ACHN (cell line): ENCODE measurements around the gene ZNF564.
"Not testable (repeated sequence)": the region's sequence is repeated elsewhere in the genome, so short reads cannot be mapped to it uniquely, and the experiment has no call there.

Source experiments
- DNase-seq: peaks from one replicate; pipeline ENCODE4 v3.0.0-alpha.2; 2015
- in situ Hi-C: cut with HindIII; loops from 2 replicates; pipeline ENCODE4 v1.10.0; 2017; ENCODE audit warnings: low sequenced_read_pairs, low pct_ligation_motif_present, low pct_unique_long_range_greater_than_20kb

ZNF564 gene

GRCh38 chr19:12551060-12551832 lies at the start of gene ZNF564:
Gene ZNF564 (minus strand): TSS chr19:12551482. CDS start chr19:12551332, 150 bp downstream.
- DNase-seq: peak; percentile 95
- in situ Hi-C loops: no loop called here

GRCh38 chr19:12597594-12597993 lies 46.3 kb upstream of the ZNF564 start:
- no peak for DNase-seq
- in situ Hi-C loops: no loop called here

GRCh38 chr19:12596927-12597548 lies 45.8 kb upstream of the ZNF564 start:
- DNase-seq: no peak
- in situ Hi-C loops: no loop called here

- DNase-seq: no peak
- in situ Hi-C loops: no loop called here
These were observed 45.2 kb upstream of the ZNF564 start for GRCh38 chr19:12596485-12596884.

- in situ Hi-C loops: no loop called here
- DNase-seq: no peak
These were observed 29.8 kb upstream of the ZNF564 start for GRCh38 chr19:12581100-12581499.

GRCh38 chr19:12580180-12580694 lies 29.0 kb upstream of the ZNF564 start:
- in situ Hi-C loops: no loop called here
- DNase-seq: no peak

- in situ Hi-C loops: no loop called here
- no peak for DNase-seq
These were observed 27.4 kb upstream of the ZNF564 start for GRCh38 chr19:12578641-12579040.

- DNase-seq: no peak
- in situ Hi-C loops: no loop called here
These were observed 22.8 kb upstream of the ZNF564 start for GRCh38 chr19:12574036-12574435.

GRCh38 chr19:12567951-12568350 lies 16.7 kb upstream of the ZNF564 start:
- no peak for DNase-seq
- in situ Hi-C loops: no loop called here

- in situ Hi-C loops, DNase-seq: not testable (repeated sequence)
These were observed 15.1 kb upstream of the ZNF564 start for GRCh38 chr19:12566380-12566779.

- in situ Hi-C loops: no loop called here
- peak; percentile 68 for DNase-seq
These were observed 12.9 kb upstream of the ZNF564 start for GRCh38 chr19:12564016-12564664.

GRCh38 chr19:12555456-12555930 lies 4.2 kb upstream of the ZNF564 start:
- DNase-seq: no peak
- in situ Hi-C loops: no loop called here

- DNase-seq: no peak
- in situ Hi-C loops: no loop called here
These were observed 4.4 kb downstream of the ZNF564 start for GRCh38 chr19:12546903-12547302.

- in situ Hi-C loops: no loop called here
- DNase-seq: no peak
These were observed 5.2 kb downstream of the ZNF564 start for GRCh38 chr19:12546068-12546467.

- no peak for DNase-seq
These were observed 6.0 kb downstream of the ZNF564 start for GRCh38 chr19:12545267-12545666.

GRCh38 chr19:12544401-12544876 lies 6.8 kb downstream of the ZNF564 start:
- no peak for DNase-seq
- in situ Hi-C loops: no loop called here

More at GRCh38 chr19:12545267-12545666, 6.0 kb downstream of the ZNF564 start:
- in situ Hi-C loops: no loop called here

GRCh38 chr19:12543855-12544254 lies 7.4 kb downstream of the ZNF564 start:
- in situ Hi-C loops: no loop called here

GRCh38 chr19:12527034-12527836 lies 24.0 kb downstream of the ZNF564 start:
- in situ Hi-C loops: no loop called here
- DNase-seq: peak; percentile 35

More at GRCh38 chr19:12543855-12544254, 7.4 kb downstream of the ZNF564 start:
- DNase-seq: no peak
